Left renal pelvis (tissue), 4 donors: ENCODE results near the gene FAM222A. TPM values are rescaled to one million over a fixed set of nuclear protein-coding genes. Genes with fewer than 3 reads are reported as not detected.

Experiments
- DNase-seq, 4 donors: peaks; one replicate each; pipeline ENCODE4 v3.0.0-alpha.2; 2013; ENCODE audit warnings: low read depth in 4 of 4, low spot score in 3 of 4
- polyA plus RNA-seq, 4 donors: library from polyadenylated mRNA; unstranded; fragments of 120-200 nt; gene quantifications; one replicate each; pipeline ENCODE4 v1.2.1, GENCODE V29; 2013; ENCODE audit not compliant: insufficient read length in 4 of 4

The FAM222A gene
- polyA plus RNA-seq, 4 donors, result 2.1 to 10.1 (median 6.5) TPM

DNA sequence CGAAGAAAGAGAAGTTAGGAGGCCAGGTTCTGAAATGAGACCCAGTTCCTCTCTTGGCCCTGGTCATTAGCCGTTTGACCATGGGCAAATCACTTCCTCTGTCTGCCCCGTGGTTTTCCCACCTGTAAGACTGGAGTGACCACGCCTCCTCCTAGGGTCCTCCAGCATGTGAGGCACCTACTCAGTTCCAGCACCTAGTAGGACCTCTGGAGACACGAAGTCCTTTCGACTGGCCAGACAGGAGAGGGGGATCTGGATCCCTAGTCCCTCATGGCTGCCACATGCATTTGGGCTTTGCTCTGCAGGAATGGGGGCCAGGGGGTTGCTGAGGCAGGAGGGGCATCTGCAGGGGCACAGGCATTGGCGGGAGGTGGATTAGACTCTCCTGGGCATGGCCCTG lies 103.2 kb downstream of the FAM222A start:
- DNase-seq, result no peak

DNA sequence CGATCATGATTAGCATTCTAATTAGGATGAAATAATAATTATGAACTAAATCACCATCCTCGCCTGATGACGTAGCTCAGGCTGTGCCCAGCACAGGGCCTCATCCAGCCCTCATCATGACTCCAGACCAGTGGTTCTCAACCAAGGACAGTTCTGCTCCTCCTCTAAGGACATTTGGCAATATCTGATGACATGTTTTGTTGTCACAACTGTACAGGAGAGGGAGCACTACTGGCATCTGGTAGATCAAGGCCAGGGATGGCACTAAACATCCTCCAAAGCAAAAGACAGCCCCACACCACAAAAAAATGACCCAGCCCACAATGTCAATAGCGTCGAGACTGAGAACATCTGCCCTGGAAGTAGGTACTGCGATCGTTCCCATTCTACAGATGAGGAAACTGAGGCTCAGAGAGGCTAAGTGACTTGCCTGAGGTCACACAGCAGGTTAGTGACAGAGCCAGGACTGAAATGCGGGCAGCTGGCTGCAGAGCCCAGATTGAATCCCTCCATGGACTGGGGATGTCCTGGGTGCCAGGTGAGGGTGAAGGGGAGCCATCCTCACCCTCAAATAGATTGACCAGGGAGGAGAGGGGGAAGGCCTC lies 104.1 kb downstream of the FAM222A start:
- DNase-seq, result no peak

DNA sequence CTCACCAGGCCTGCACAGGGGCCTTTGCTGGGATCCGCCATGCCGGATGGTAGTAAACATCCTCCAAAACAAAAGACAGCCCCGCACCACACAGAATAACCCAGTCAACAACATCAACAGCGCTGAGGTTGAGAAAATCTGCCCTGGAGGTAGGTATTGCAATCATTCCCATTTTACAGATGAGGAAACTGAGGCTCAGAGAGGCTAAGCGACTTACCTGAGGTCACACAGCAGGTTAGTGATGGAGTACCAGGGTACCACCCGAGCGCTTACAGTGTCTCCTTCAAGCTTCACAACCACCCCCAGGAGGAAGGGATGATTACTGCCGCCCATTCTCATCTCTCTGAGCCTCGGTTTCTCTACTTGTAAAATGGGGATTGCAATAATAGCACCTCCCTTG lies 104.6 kb downstream of the FAM222A start:
- no peak for DNase-seq

GRCh38 chr12:109818905-109819500 lies 105.4 kb downstream of the FAM222A start:
- no peak for DNase-seq

Other genes starting within 250 kb of the FAM222A start
- 10 to 100 TPM; 47.0 to 53.8 (median 49.3) TPM for gene KCTD10, start 236.5 kb upstream of the FAM222A start, polyA plus RNA-seq
- gene UBE3B, start 236.2 kb upstream of the FAM222A start, polyA plus RNA-seq, result 10 to 100 TPM; 24.6 to 37.0 (median 29.6) TPM
- gene MMAB, start 140.3 kb upstream of the FAM222A start, polyA plus RNA-seq, result 10 to 100 TPM; 21.2 to 40.3 (median 32.9) TPM
- 10 to 100 TPM; 12.5 to 22.0 (median 19.1) TPM for gene MVK, start 140.0 kb upstream of the FAM222A start, polyA plus RNA-seq
- gene TRPV4, start 119.6 kb downstream of the FAM222A start, polyA plus RNA-seq, result 10 to 100 TPM in 2 of 4 donors, 1 to 10 TPM in 2; 1.5 to 19.7 (median 10.0) TPM
- gene GLTP, start 166.7 kb downstream of the FAM222A start, polyA plus RNA-seq, result 10 to 100 TPM; 23.9 to 43.6 (median 35.6) TPM
- gene TCHP, start 186.4 kb downstream of the FAM222A start, polyA plus RNA-seq, result 10 to 100 TPM; 20.8 to 30.0 (median 22.1) TPM